ENCODE results near the gene CA14. TPM values are rescaled to one million over a fixed set of nuclear protein-coding genes. Genes with fewer than 3 reads are reported as not detected.
"Not testable (repeated sequence)": the region's sequence is repeated elsewhere in the genome, so short reads cannot be mapped to it uniquely, and the experiment has no call there.

Gene CA14
- total RNA-seq (2014; rRNA removed; shearing (Covaris generic)) (41.3 and 42.9 TPM in 2 replicates), polyA plus RNA-seq (2016; fragmentation: Nextera tagmentation; extraction: Ambion mirVana) (47.4 and 50.2 TPM in 2 replicates)
- long read RNA-seq, partial matches to known transcripts: 3 of 40 reads
- long read RNA-seq, other reads (novel, unspliced or antisense): 33 of 40 reads

DNA sequence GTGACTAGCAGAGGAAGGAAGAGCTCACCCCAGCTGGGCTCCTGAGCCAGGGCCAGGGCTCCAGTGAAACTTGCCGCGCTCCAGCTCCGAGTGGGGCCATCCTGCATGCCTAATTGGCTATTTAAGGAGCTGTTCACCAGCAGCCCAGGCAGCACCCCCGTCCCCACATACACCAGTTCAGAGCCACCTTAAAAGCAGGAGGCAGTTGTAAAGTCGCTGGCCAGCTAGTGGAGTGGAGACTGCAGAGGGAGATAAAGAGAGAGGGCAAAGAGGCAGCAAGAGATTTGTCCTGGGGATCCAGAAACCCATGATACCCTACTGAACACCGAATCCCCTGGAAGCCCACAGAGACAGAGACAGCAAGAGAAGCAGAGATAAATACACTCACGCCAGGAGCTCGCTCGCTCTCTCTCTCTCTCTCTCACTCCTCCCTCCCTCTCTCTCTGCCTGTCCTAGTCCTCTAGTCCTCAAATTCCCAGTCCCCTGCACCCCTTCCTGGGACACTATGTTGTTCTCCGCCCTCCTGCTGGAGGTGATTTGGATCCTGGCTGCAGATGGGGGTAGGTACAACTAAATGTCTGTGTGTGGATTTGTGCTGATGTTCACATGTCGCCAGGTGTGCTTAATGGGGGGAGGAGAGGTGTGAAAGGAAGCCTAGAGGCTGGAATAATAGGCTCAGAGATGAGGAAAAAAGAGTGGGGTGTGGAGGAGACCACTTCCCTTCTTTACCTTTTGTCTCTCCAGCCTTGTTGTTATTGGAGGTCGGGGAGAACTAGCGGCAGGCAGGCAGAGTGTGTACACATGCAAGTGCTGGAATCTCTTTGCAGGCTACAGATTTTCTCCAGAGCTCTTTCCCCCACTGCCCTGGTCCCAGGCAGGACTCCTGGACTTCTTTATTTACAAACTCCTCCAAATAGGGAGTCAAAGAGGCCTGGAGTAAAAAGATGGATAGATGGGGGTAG, at the start of gene CA14:
Gene CA14, plus strand, starts transcription at position 151 of the 962 bp plus-strand sequence. Its CDS starts 355 bp downstream, at position 506.
- ATAC-seq: peak; percentile 36
- peak within 1 kb of the TSS; percentile 98 for H3K27ac Mint-ChIP-seq
- Histone ChIP-seq H2AFZ (no peak within 1 kb of the TSS), H3K4me3 (peak within 1 kb of the TSS; percentile 88), H3K27me3 (ENCODE audit: insufficient read depth) (no peaks in the 10 kb centered on the region), H3K4me2 (peak within 1 kb of the TSS; percentile 95), H3K27ac (ENCODE audit: low read depth) (peak within 1 kb of the TSS; percentile 89), H3K9me2 (ENCODE audit: insufficient read depth) (no peaks in the 10 kb centered on the region), H3K79me2 (replicated peaks; ENCODE audit: insufficient read depth) (peaks cover 26% of the 10 kb centered on the region), H3F3A (replicated peaks; ENCODE audit: low read depth) (peaks cover 28% of the 10 kb centered on the region), H3K4me1 (ENCODE audit: insufficient read depth) (peaks cover 21% of the 10 kb centered on the region), H4K20me1 (replicated peaks; ENCODE audit: insufficient read depth) (peaks cover 10% of the 10 kb centered on the region), H3K36me3 (ENCODE audit: insufficient read depth) (peaks cover 10% of the 10 kb centered on the region; the same call in 1 of the 2 replicates)
- peak; percentile 72 for DNase-seq (ENCODE audit: low spot score)
- no peak for TF ChIP-seq EZH2phosphoT487 (IDR thresholded peaks at IDR 0.05; ENCODE audit: unreplicated experiment)
- peak; percentile 50; the same call in 1 of the 2 replicates for TF ChIP-seq POLR2AphosphoS5 (IDR thresholded peaks at IDR 0.05; ENCODE audit: low read depth)
- peaks cover 8% of the 10 kb centered on the region for H3K27me3 Mint-ChIP-seq (ENCODE audit: insufficient read depth, low read depth, poor library complexity)
- peaks cover 2% of the 10 kb centered on the region; the same call in 2 of the 3 replicates for H3K9me3 Mint-ChIP-seq
- peak within 1 kb of the TSS; percentile 91 for H3K4me3 Mint-ChIP-seq
- H3K4me1 Mint-ChIP-seq: peaks cover 41% of the 10 kb centered on the region
- H3K36me3 Mint-ChIP-seq (ENCODE audit: low read depth): peaks cover 25% of the 10 kb centered on the region

DNA sequence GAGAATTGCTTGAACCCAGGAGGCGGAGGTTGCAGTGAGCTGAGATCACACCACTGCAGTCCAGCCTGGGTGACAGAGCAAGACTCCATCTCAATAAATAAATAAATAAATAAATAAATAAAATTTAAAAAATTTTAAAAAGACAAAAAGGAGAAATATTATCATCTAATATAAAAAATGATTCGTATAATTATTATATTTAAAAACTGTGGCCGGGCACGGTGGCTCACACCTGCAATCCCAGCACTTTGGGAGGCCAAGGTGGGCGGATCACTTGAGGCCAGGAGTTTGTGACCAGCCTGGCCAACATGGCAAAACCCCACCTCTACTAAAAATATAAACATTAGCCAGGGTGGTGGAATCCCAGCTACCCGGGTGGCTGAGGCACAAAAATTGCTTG, 49.1 kb upstream of the CA14 start:
- not testable (repeated sequence) for H3K36me3 Mint-ChIP-seq (ENCODE audit: low read depth); ATAC-seq; H4K20me1 ChIP-seq (replicated peaks; ENCODE audit: insufficient read depth); H2AFZ ChIP-seq; H3K4me1 Mint-ChIP-seq; H3K4me3 Mint-ChIP-seq; H3K4me3 ChIP-seq; H3K36me3 ChIP-seq (ENCODE audit: insufficient read depth); H3K9me2 ChIP-seq (ENCODE audit: insufficient read depth); H3K27me3 Mint-ChIP-seq (ENCODE audit: insufficient read depth, low read depth, poor library complexity); H3K4me1 ChIP-seq (ENCODE audit: insufficient read depth); H3K4me2 ChIP-seq; H3K27ac ChIP-seq (ENCODE audit: low read depth); H3K27ac Mint-ChIP-seq; H3K9me3 Mint-ChIP-seq; H3F3A ChIP-seq (replicated peaks; ENCODE audit: low read depth); H3K27me3 ChIP-seq (ENCODE audit: insufficient read depth); DNase-seq (ENCODE audit: low spot score); H3K79me2 ChIP-seq (replicated peaks; ENCODE audit: insufficient read depth)

DNA sequence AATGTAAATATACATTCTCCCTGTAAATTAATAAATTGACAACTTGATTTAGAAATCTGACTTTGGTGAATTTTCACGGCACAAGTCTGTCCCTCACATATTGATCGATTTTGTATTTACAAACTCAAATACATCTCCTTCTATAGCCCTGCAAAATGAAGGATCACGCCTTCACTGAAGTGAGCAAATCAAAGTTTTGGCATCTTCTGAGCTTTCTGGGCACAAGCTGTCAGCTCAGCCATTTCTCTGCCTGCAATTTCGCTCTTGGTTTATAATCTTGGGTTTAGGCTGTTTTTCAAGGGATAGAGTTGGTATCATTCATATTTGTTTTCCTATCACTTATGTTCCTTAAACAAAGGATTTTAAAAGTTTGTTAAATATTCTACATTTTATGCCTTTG, 47.5 kb upstream of the CA14 start:
- DNase-seq (ENCODE audit: low spot score) (no peak), ATAC-seq (no peak)
- Mint-ChIP-seq H3K27ac (no peak overlapping the region), H3K9me3 (no peaks in the 10 kb centered on the region), H3K36me3 (ENCODE audit: low read depth) (no peaks in the 10 kb centered on the region), H3K4me3 (no peak overlapping the region), H3K4me1 (peaks cover 2% of the 10 kb centered on the region), H3K27me3 (ENCODE audit: insufficient read depth, low read depth, poor library complexity) (peaks cover 7% of the 10 kb centered on the region)
- H2AFZ ChIP-seq: no peak overlapping the region
- H3K4me2 ChIP-seq: no peak overlapping the region
- H3K27me3 ChIP-seq (ENCODE audit: insufficient read depth): no peaks in the 10 kb centered on the region
- no peaks in the 10 kb centered on the region; the same call in 1 of the 2 replicates for H3F3A ChIP-seq (replicated peaks; ENCODE audit: low read depth)
- no peak overlapping the region for H3K27ac ChIP-seq (ENCODE audit: low read depth)
- no peak overlapping the region for H3K4me3 ChIP-seq
- H3K4me1 ChIP-seq (ENCODE audit: insufficient read depth): no peaks in the 10 kb centered on the region
- H3K36me3 ChIP-seq (ENCODE audit: insufficient read depth): no peaks in the 10 kb centered on the region
- no peaks in the 10 kb centered on the region for H3K9me2 ChIP-seq (ENCODE audit: insufficient read depth)
- H3K79me2 ChIP-seq (replicated peaks; ENCODE audit: insufficient read depth): no peaks in the 10 kb centered on the region
- no peaks in the 10 kb centered on the region for H4K20me1 ChIP-seq (replicated peaks; ENCODE audit: insufficient read depth)
- TF ChIP-seq, protein P1, sequence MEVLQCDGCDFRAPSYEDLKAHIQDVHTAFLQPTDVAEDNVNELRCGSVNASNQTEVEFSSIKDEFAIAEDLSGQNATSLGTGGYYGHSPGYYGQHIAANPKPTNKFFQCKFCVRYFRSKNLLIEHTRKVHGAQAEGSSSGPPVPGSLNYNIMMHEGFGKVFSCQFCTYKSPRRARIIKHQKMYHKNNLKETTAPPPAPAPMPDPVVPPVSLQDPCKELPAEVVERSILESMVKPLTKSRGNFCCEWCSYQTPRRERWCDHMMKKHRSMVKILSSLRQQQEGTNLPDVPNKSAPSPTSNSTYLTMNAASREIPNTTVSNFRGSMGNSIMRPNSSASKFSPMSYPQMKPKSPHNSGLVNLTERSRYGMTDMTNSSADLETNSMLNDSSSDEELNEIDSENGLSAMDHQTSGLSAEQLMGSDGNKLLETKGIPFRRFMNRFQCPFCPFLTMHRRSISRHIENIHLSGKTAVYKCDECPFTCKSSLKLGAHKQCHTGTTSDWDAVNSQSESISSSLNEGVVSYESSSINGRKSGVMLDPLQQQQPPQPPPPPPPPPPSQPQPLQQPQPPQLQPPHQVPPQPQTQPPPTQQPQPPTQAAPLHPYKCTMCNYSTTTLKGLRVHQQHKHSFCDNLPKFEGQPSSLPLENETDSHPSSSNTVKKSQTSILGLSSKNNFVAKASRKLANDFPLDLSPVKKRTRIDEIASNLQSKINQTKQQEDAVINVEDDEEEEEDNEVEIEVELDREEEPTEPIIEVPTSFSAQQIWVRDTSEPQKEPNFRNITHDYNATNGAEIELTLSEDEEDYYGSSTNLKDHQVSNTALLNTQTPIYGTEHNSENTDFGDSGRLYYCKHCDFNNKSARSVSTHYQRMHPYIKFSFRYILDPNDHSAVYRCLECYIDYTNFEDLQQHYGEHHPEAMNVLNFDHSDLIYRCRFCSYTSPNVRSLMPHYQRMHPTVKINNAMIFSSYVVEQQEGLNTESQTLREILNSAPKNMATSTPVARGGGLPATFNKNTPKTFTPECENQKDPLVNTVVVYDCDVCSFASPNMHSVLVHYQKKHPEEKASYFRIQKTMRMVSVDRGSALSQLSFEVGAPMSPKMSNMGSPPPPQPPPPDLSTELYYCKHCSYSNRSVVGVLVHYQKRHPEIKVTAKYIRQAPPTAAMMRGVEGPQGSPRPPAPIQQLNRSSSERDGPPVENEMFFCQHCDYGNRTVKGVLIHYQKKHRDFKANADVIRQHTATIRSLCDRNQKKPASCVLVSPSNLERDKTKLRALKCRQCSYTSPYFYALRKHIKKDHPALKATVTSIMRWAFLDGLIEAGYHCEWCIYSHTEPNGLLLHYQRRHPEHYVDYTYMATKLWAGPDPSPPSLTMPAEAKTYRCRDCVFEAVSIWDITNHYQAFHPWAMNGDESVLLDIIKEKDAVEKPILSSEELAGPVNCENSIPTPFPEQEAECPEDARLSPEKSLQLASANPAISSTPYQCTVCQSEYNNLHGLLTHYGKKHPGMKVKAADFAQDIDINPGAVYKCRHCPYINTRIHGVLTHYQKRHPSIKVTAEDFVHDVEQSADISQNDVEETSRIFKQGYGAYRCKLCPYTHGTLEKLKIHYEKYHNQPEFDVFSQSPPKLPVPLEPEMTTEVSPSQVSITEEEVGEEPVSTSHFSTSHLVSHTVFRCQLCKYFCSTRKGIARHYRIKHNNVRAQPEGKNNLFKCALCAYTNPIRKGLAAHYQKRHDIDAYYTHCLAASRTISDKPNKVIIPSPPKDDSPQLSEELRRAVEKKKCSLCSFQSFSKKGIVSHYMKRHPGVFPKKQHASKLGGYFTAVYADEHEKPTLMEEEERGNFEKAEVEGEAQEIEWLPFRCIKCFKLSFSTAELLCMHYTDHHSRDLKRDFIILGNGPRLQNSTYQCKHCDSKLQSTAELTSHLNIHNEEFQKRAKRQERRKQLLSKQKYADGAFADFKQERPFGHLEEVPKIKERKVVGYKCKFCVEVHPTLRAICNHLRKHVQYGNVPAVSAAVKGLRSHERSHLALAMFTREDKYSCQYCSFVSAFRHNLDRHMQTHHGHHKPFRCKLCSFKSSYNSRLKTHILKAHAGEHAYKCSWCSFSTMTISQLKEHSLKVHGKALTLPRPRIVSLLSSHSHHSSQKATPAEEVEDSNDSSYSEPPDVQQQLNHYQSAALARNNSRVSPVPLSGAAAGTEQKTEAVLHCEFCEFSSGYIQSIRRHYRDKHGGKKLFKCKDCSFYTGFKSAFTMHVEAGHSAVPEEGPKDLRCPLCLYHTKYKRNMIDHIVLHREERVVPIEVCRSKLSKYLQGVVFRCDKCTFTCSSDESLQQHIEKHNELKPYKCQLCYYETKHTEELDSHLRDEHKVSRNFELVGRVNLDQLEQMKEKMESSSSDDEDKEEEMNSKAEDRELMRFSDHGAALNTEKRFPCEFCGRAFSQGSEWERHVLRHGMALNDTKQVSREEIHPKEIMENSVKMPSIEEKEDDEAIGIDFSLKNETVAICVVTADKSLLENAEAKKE (CRISPR knock-in tag; IDR thresholded peaks at IDR 0.05): no peak
- TF ChIP-seq JUNB (IDR thresholded peaks at IDR 0.05; ENCODE audit: unreplicated experiment): no peak
- TF ChIP-seq, protein P2, sequence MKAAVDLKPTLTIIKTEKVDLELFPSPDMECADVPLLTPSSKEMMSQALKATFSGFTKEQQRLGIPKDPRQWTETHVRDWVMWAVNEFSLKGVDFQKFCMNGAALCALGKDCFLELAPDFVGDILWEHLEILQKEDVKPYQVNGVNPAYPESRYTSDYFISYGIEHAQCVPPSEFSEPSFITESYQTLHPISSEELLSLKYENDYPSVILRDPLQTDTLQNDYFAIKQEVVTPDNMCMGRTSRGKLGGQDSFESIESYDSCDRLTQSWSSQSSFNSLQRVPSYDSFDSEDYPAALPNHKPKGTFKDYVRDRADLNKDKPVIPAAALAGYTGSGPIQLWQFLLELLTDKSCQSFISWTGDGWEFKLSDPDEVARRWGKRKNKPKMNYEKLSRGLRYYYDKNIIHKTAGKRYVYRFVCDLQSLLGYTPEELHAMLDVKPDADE (IDR thresholded peaks at IDR 0.05): no peak
- TF ChIP-seq POLR2AphosphoS5 (IDR thresholded peaks at IDR 0.05; ENCODE audit: low read depth): no peak
- no peak for TF ChIP-seq NANOG (IDR thresholded peaks at IDR 0.05; ENCODE audit: borderline replicate concordance)
- no peak for TF ChIP-seq EZH2 (IDR thresholded peaks at IDR 0.05; ENCODE audit: low read depth, unreplicated experiment)
